Endothelial cell of umbilical vein (primary cell): ENCODE measurements around the gene OGDH. TPM values are rescaled to one million over a fixed set of nuclear protein-coding genes. Genes with fewer than 3 reads are reported as not detected.

ENCODE experiments used
- BruUV-seq: library from RNA; stranded (reverse); fragments of 400-500 nt; replicated peaks from 2 replicates; lab custom pipeline; 2021; lab: Mats Ljungman, UMichigan
- CTCF ChIA-PET: fragments of 300-600, 350-600 bp; sonication (Branson Sonifier 250); formaldehyde crosslinking; loops from one replicate; lab custom pipeline; 2021; ENCODE audit warnings: antibody characterized with exemption, inconsistent platforms; lab: Charles Lee
- POLR2A ChIA-PET: fragments of 300-600, 350-600 bp; sonication (Branson Sonifier 250); formaldehyde crosslinking; loops from one replicate; lab custom pipeline; 2021; ENCODE audit warnings: antibody characterized with exemption, inconsistent platforms; lab: Charles Lee
- DNase-seq: peaks from one replicate; pipeline ENCODE4 v3.0.0-alpha.2; 2011; ENCODE audit warnings: low read depth, low spot score
- FAIRE-seq: peaks from 2 replicates; lab custom pipeline; 2011; peaks lifted over from hg19 to GRCh38; lab: Jason Lieb, UNC
- H2AFZ ChIP-seq: 2 replicates; pipeline ENCODE4 v1.6.0; 2012; ENCODE audit warnings: low read depth, low read length, control low read depth, inconsistent platforms
- H3K27ac ChIP-seq: 2 replicates; pipeline ENCODE4 v1.5.1; 2011; ENCODE audit warnings: low read depth, mild to moderate bottlenecking, control low read depth, low read length, moderate library complexity; ENCODE audit not compliant: insufficient read depth
- H3K27me3 ChIP-seq, 2 experiments: 2 replicates each; pipeline versions ENCODE4 v1.6.0 to v1.6.1; 2011; ENCODE audit warnings: low read length in 2 of 2, mixed read lengths in 1 of 2; ENCODE audit not compliant: control insufficient read depth in 2 of 2, insufficient read depth in 2 of 2
- H3K36me3 ChIP-seq, 2 experiments: 2 replicates in 1 of 2; 3 replicates in 1 of 2; pipeline ENCODE4 v1.5.1; 2011; ENCODE audit warnings: low read length in 2 of 2, mild to moderate bottlenecking in 1 of 2, moderate library complexity in 1 of 2; ENCODE audit not compliant: control insufficient read depth in 2 of 2, insufficient read depth in 2 of 2; ENCODE audit errors: extremely low read depth in 1 of 2
- H3K4me1 ChIP-seq: 3 replicates; pipeline ENCODE4 v1.5.1; 2011; ENCODE audit warnings: mild to moderate bottlenecking, low read length; ENCODE audit not compliant: control insufficient read depth, insufficient read depth; ENCODE audit errors: extremely low read depth
- H3K4me2 ChIP-seq: 2 replicates; pipeline ENCODE4 v1.6.1; 2011; ENCODE audit warnings: low read length, control low read depth, mixed read lengths; ENCODE audit not compliant: insufficient read depth
- H3K4me3 ChIP-seq, 3 experiments: fragments of 200-600 bp in 1 of 3; sonication (generic), shearing (Covaris generic) in 1 of 3; replicated peaks in 1 of 3; 2 replicates each; pipeline ENCODE4 v1.5.1; 2011 to 2016; ENCODE audit warnings: control low read depth in 3 of 3, low read length in 3 of 3, mild to moderate bottlenecking in 2 of 3, inconsistent platforms in 1 of 3, low read depth in 1 of 3, moderate library complexity in 1 of 3; ENCODE audit not compliant: insufficient read depth in 1 of 3
- H3K79me2 ChIP-seq: 2 replicates; pipeline ENCODE4 v1.6.0; 2012; ENCODE audit warnings: low read length, inconsistent platforms; ENCODE audit not compliant: control insufficient read depth, insufficient read depth
- H3K9ac ChIP-seq: replicated peaks from 2 replicates; pipeline ENCODE3; 2011; ENCODE audit warnings: low read length, control low read depth; ENCODE audit not compliant: insufficient read depth; ENCODE audit errors: extremely low read depth
- H3K9me1 ChIP-seq: replicated peaks from 3 replicates; pipeline ENCODE4 v1.6.0; 2011; ENCODE audit warnings: mild to moderate bottlenecking, low read length; ENCODE audit not compliant: control insufficient read depth, insufficient read depth; ENCODE audit errors: extremely low read depth
- H3K9me3 ChIP-seq: replicated peaks from 2 replicates; pipeline ENCODE4 v1.5.1; 2012; ENCODE audit warnings: low read length, inconsistent platforms; ENCODE audit not compliant: control insufficient read depth, insufficient read depth
- H4K20me1 ChIP-seq: replicated peaks from 2 replicates; pipeline ENCODE3; 2011; ENCODE audit warnings: mild to moderate bottlenecking, low read length; ENCODE audit not compliant: control insufficient read depth, insufficient read depth; ENCODE audit errors: extremely low read depth
- CTCF ChIP-seq, 2 donors: IDR thresholded peaks; 1 replicate in 1 of 2; 2 replicates in 1 of 2; pipeline ENCODE4 v1.5.1; 2011; ENCODE audit warnings: low read length in 2 of 2, mild to moderate bottlenecking in 2 of 2, moderate library complexity in 2 of 2, control low read depth in 1 of 2, inconsistent platforms in 1 of 2, low read depth in 1 of 2; ENCODE audit not compliant: insufficient read depth in 1 of 2; ENCODE audit errors: extremely low read depth in 1 of 2
- EZH2 ChIP-seq: IDR thresholded peaks from 2 replicates; pipeline ENCODE4 v1.6.1; 2012; ENCODE audit warnings: borderline replicate concordance, low read depth, mild to moderate bottlenecking, moderate library complexity, low read length, inconsistent platforms; ENCODE audit not compliant: severe bottlenecking
- FOS ChIP-seq: IDR thresholded peaks from 2 replicates; pipeline ENCODE4 v1.6.1; 2011; ENCODE audit warnings: mild to moderate bottlenecking, low read length, moderate library complexity, borderline replicate concordance; ENCODE audit not compliant: insufficient read depth
- GATA2 ChIP-seq: IDR thresholded peaks from 2 replicates; pipeline ENCODE4 v1.7.0; 2011; ENCODE audit warnings: low read depth, mild to moderate bottlenecking, moderate library complexity, mixed read lengths, low read length; ENCODE audit not compliant: insufficient read length, insufficient read depth
- JUN ChIP-seq: IDR thresholded peaks from 2 replicates; pipeline ENCODE4 v1.6.1; 2011; ENCODE audit warnings: borderline replicate concordance, low read depth; ENCODE audit not compliant: insufficient read length, insufficient read depth
- MYC ChIP-seq: IDR thresholded peaks from one replicate; pipeline ENCODE4 v1.6.1; 2011; ENCODE audit warnings: mild to moderate bottlenecking, low read depth, low read length
- POLR2A ChIP-seq: IDR thresholded peaks from 2 replicates; pipeline ENCODE4 v1.6.1; 2012; ENCODE audit warnings: low read depth, mild to moderate bottlenecking, control low read depth, low read length
- POLR2AphosphoS5 ChIP-seq: IDR thresholded peaks from 2 replicates; pipeline ENCODE4 v1.6.1; 2012; ENCODE audit warnings: low read depth, mild to moderate bottlenecking, control low read depth, low read length, moderate library complexity; ENCODE audit not compliant: insufficient read depth
- dilution Hi-C: fragments of 300-500 bp; cut with MboI; formaldehyde crosslinking; loops from one replicate; pipeline ENCODE4 v1.15.0; 2019; ENCODE audit warnings: low sequenced_read_pairs; ENCODE audit not compliant: extremely low pct_ligation_motif_present
- intact Hi-C: fragments of 100-400 bp; cut with micrococcal nuclease; formaldehyde crosslinking; loops from one replicate; pipeline ENCODE4 v1.10.0; 2022
- polyA plus RNA-seq, 4 experiments: library from polyadenylated mRNA; depleted of rRNA in 3 of 4; stranded (reverse) in 3 of 4; unstranded in 1 of 4; fragments of >200 nt; gene quantifications; 2 replicates each; pipeline versions ENCODE4 v1.2.1 to v1.2.3, GENCODE V29; 2011 to 2012; ENCODE audit warnings: missing spikeins in 1 of 4
- total RNA-seq: library from RNA; stranded (reverse); gene quantifications from 2 replicates; pipeline ENCODE4 v1.2.3, GENCODE V29; 2021
- TF ChIP-seq, protein P1 (sequence below): IDR thresholded peaks from 2 replicates; pipeline ENCODE4 v1.6.1; 2011; ENCODE audit not compliant: insufficient read depth, insufficient read length

OGDH gene
- total and polyA plus RNA-seq, 2 donors (not counting 3 experiments of a cell fraction or from before 2014, with no cell fraction given) = 88.9 to 92.9 TPM

DNA sequence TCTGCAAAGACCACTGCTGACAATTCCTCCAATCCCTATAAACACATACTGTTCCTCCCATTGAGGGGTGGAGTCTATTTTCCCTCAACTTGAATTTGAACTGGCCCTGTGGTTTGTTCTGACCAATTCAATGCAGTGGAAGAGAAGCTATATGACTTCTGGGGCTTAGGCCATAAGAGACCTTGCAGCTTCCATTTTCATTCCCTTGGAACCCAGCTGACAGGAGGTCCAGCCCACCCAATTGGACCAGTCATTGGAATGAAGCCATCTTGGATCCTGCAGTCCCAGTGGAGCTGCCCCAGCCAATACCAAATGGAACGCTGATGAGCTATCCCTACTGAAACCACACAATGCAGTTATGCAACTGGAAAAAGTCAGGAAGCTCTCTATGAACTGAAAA lies 15.5 kb upstream of the OGDH start:
- Histone ChIP-seq H3K4me3 (no peak overlapping the region), H3K36me3 (no peaks in the 10 kb centered on the region), H2AFZ (no peak overlapping the region), H3K9me1 (no peaks in the 10 kb centered on the region), H3K4me2 (no peak overlapping the region), H3K4me1 (no peaks in the 10 kb centered on the region), H3K9ac (no peak overlapping the region), H4K20me1 (no peaks in the 10 kb centered on the region), H3K79me2 (no peaks in the 10 kb centered on the region), H3K27me3 (no peaks in the 10 kb centered on the region), H3K9me3 (no peaks in the 10 kb centered on the region), H3K27ac (no peak overlapping the region)
- BruUV-seq = no TSS peak
- DNase-seq (no peak), FAIRE-seq (no peak)
- TF ChIP-seq, protein P1, sequence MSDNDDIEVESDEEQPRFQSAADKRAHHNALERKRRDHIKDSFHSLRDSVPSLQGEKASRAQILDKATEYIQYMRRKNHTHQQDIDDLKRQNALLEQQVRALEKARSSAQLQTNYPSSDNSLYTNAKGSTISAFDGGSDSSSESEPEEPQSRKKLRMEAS = no peak
- TF ChIP-seq POLR2A (no peak), FOS (no peak), GATA2 (no peak), MYC (no peak), CTCF (IDR thresholded peaks at IDR 0.05; ENCODE audit: extremely low read depth in 1 of 2, insufficient read depth in 1 of 2, low read depth in 1 of 2, low read length in 2 of 2) (no peak), JUN (no peak), EZH2 (no peak), POLR2AphosphoS5 (no peak)
- dilution Hi-C loops = no loop called here
- POLR2A ChIA-PET = interaction anchor here (0.6 to 0.8 kb wide), 2 partner anchors 9 to 206 kb away, joined by 3 to 6 read pairs; partner anchors contain the start of gene TMED4
- intact Hi-C loops = no loop called here
- CTCF ChIA-PET = interaction anchor here (0.6 to 1.4 kb wide), 4 partner anchors 13 to 266 kb away, joined by 3 to 9 read pairs (median 4); partner anchors contain the start of gene H2AZ2
